Measurements from ENCODE around the gene COBLL1.

COBLL1 gene

GRCh38 chr2:164779383-164780057, 62.1 kb downstream of the COBLL1 start:
- TF ChIP-seq POLR2A (IDR thresholded peaks at IDR 0.05; ENCODE audit: extremely low read depth, insufficient read length) (no peak), MAX (IDR thresholded peaks at IDR 0.05; ENCODE audit: low read depth, low read length) (no peak), CTCF (IDR thresholded peaks at IDR 0.05; ENCODE audit: low read depth, low read length) (no peak), MYC (IDR thresholded peaks at IDR 0.05; ENCODE audit: low read depth, low read length) (no peak)
- no peak for DNase-seq (ENCODE audit: low read depth)
- no peak overlapping the region for H3K4me3 ChIP-seq (ENCODE audit: low read depth, low read length)

DNA sequence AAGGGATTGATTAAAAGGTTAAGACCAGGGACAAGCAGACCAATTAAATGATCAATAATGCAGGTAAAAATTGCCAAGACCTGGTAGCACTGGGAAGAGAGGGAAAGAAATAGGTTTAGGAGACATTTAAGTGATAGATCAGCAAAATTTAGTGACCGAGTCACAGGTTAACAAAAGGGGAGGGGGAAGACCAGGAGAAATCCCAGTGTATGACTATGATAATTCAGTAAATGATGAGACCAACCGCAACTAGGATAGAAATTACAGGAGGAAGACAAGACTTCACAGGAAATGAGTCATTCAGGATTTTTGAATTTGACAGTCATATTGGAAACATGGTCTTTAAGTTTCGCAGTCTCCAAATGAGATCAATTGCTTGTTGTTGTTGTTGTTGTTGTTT, 62.9 kb downstream of the COBLL1 start:
- TF ChIP-seq MAX (IDR thresholded peaks at IDR 0.05; ENCODE audit: low read depth, low read length) (no peak), CTCF (IDR thresholded peaks at IDR 0.05; ENCODE audit: low read depth, low read length) (no peak), POLR2A (IDR thresholded peaks at IDR 0.05; ENCODE audit: extremely low read depth, insufficient read length) (no peak), MYC (IDR thresholded peaks at IDR 0.05; ENCODE audit: low read depth, low read length) (no peak)
- no peak for DNase-seq (ENCODE audit: low read depth)
- H3K4me3 ChIP-seq (ENCODE audit: low read depth, low read length): no peak overlapping the region

- DNase-seq (ENCODE audit: low read depth): no peak
- H3K4me3 ChIP-seq (ENCODE audit: low read depth, low read length): no peak overlapping the region
- TF ChIP-seq MAX (IDR thresholded peaks at IDR 0.05; ENCODE audit: low read depth, low read length): no peak
- TF ChIP-seq MYC (IDR thresholded peaks at IDR 0.05; ENCODE audit: low read depth, low read length): no peak
- TF ChIP-seq POLR2A (IDR thresholded peaks at IDR 0.05; ENCODE audit: extremely low read depth, insufficient read length): no peak
- TF ChIP-seq CTCF (IDR thresholded peaks at IDR 0.05; ENCODE audit: low read depth, low read length): no peak
These were observed 63.7 kb downstream of the COBLL1 start for GRCh38 chr2:164777847-164778461.

GRCh38 chr2:164773635-164774034, 68.0 kb downstream of the COBLL1 start:
- no peak for DNase-seq (ENCODE audit: low read depth)
- no peak for TF ChIP-seq POLR2A (IDR thresholded peaks at IDR 0.05; ENCODE audit: extremely low read depth, insufficient read length)
- no peak for TF ChIP-seq CTCF (IDR thresholded peaks at IDR 0.05; ENCODE audit: low read depth, low read length)
- no peak for TF ChIP-seq MYC (IDR thresholded peaks at IDR 0.05; ENCODE audit: low read depth, low read length)
- no peak for TF ChIP-seq MAX (IDR thresholded peaks at IDR 0.05; ENCODE audit: low read depth, low read length)
- H3K4me3 ChIP-seq (ENCODE audit: low read depth, low read length): no peak overlapping the region

GRCh38 chr2:164773091-164773490, 68.5 kb downstream of the COBLL1 start:
- no peak overlapping the region for H3K4me3 ChIP-seq (ENCODE audit: low read depth, low read length)
- TF ChIP-seq MAX (IDR thresholded peaks at IDR 0.05; ENCODE audit: low read depth, low read length) (no peak), POLR2A (IDR thresholded peaks at IDR 0.05; ENCODE audit: extremely low read depth, insufficient read length) (no peak), MYC (IDR thresholded peaks at IDR 0.05; ENCODE audit: low read depth, low read length) (no peak), CTCF (IDR thresholded peaks at IDR 0.05; ENCODE audit: low read depth, low read length) (no peak)
- DNase-seq (ENCODE audit: low read depth): no peak
